ENCODE results near the gene OR2A25. TPM values are rescaled to one million over a fixed set of nuclear protein-coding genes. Genes with fewer than 3 reads are reported as not detected.

The OR2A25 gene
- total RNA-seq, 2 experiments from 2014 or later, result not detected

DNA sequence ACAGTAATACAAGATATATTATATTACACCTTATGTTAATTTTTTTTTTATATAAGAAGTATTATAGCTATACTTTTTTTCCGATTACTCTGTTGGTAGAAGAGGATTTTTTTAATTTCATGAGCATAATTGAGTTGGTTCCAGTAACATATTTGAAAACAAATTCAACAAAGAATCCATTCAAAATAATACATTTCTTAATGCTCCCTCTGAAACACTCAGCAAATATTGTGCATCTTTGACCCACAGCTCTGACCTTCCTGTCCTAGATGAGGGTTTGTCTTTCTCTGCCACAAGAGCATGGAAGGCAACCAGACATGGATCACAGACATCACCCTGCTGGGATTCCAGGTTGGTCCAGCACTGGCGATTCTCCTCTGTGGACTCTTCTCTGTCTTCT, 39.7 kb downstream of the OR2A25 start, which contains the start of gene OR2A2:
Gene OR2A2 (plus strand): TSS at position 301 of the 400 bp plus-strand sequence. CDS start 0 bp downstream, at position 301.
- Histone ChIP-seq H3K36me3 (ENCODE audit: insufficient read depth, low read length) (no peaks in the 10 kb centered on the region), H3K4me1 (ENCODE audit: insufficient read depth, low read length, poor library complexity, severe bottlenecking) (no peaks in the 10 kb centered on the region), H2AFZ (ENCODE audit: low read length) (no peak within 1 kb of the TSS), H3K79me2 (ENCODE audit: insufficient read depth, low read depth, low read length) (no peaks in the 10 kb centered on the region), H3K27ac (ENCODE audit: low read depth, low read length, poor library complexity, severe bottlenecking) (no peak within 1 kb of the TSS), H3K4me3 (ENCODE audit: low read depth, low read length, poor library complexity, severe bottlenecking) (no peak within 1 kb of the TSS), H3K4me2 (ENCODE audit: low read length) (no peak within 1 kb of the TSS), H3K9me3 (ENCODE audit: low read length) (no peaks in the 10 kb centered on the region), H3K9me2 (ENCODE audit: insufficient read depth, low read length) (no peaks in the 10 kb centered on the region), H4K20me1 (ENCODE audit: insufficient read depth, low read length) (no peaks in the 10 kb centered on the region)
- DNase-seq (ENCODE audit: low spot score), result no peak
- TF ChIP-seq, protein P1, sequence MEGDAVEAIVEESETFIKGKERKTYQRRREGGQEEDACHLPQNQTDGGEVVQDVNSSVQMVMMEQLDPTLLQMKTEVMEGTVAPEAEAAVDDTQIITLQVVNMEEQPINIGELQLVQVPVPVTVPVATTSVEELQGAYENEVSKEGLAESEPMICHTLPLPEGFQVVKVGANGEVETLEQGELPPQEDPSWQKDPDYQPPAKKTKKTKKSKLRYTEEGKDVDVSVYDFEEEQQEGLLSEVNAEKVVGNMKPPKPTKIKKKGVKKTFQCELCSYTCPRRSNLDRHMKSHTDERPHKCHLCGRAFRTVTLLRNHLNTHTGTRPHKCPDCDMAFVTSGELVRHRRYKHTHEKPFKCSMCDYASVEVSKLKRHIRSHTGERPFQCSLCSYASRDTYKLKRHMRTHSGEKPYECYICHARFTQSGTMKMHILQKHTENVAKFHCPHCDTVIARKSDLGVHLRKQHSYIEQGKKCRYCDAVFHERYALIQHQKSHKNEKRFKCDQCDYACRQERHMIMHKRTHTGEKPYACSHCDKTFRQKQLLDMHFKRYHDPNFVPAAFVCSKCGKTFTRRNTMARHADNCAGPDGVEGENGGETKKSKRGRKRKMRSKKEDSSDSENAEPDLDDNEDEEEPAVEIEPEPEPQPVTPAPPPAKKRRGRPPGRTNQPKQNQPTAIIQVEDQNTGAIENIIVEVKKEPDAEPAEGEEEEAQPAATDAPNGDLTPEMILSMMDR (conservative IDR thresholded peaks at IDR 0.05; ENCODE audit: low read length), result no peak
- no peak for TF ChIP-seq EZH2phosphoT487 (IDR thresholded peaks at IDR 0.05; ENCODE audit: borderline replicate concordance, low read depth, low read length)
- no TSS peak for BruUV-seq (replicated peaks)
- ChIA-PET POLR2A (no interaction called here), CTCF (ENCODE audit: unreplicated experiment) (no interaction called here)
- intact Hi-C loops (cut with micrococcal nuclease; ENCODE audit: unreplicated experiment), result no loop called here

DNA sequence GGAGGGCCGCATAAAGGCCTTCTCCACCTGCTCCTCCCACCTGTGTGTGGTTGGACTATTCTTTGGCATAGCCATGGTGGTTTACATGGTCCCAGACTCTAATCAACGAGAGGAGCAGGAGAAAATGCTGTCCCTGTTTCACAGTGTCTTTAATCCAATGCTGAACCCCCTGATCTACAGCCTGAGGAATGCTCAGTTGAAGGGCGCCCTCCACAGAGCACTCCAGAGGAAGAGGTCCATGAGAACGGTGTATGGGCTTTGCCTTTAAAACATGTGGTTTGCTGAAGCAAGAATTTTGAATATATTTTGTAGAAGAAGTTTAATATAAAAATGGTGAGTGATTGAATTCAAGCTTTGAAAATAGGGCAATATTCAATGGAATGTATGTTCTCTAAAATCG, 40.7 kb downstream of the OR2A25 start:
- POLR2A ChIA-PET, result interaction anchor here (0.6 kb wide), 1 partner anchor 196 kb away, joined by 3 read pairs; no protein-coding TSS in a partner anchor
- BruUV-seq (replicated peaks), result no TSS peak
- H3K36me3 ChIP-seq (ENCODE audit: insufficient read depth, low read length), result no peaks in the 10 kb centered on the region

DNA sequence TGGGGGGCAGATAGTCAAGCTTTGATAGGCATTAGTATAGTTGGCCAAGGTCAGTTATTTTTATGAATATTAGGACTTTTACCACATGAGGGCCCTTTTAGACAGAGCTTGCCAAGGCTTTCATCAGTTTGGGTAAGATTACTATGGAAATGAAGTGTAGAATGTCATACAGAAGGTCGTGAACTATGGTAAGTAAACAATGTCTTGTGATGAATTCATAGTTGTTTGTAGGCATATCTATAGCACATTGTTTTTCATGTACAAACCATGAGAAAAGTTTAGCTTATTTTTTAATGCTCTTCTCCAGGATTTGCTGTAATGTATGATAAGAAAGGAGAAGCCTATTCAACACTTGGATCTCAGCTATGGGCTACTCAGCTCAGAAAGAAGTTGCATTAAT, 44.0 kb downstream of the OR2A25 start:
- Histone ChIP-seq H3K9me2 (ENCODE audit: insufficient read depth, low read length) (no peaks in the 10 kb centered on the region), H3K36me3 (ENCODE audit: insufficient read depth, low read length) (no peaks in the 10 kb centered on the region), H3K27ac (ENCODE audit: low read depth, low read length, poor library complexity, severe bottlenecking) (no peak overlapping the region), H2AFZ (ENCODE audit: low read length) (no peak overlapping the region), H3K79me2 (ENCODE audit: insufficient read depth, low read depth, low read length) (no peaks in the 10 kb centered on the region), H4K20me1 (ENCODE audit: insufficient read depth, low read length) (no peaks in the 10 kb centered on the region), H3K4me2 (ENCODE audit: low read length) (no peak overlapping the region), H3K9me3 (ENCODE audit: low read length) (no peaks in the 10 kb centered on the region), H3K4me3 (ENCODE audit: low read depth, low read length, poor library complexity, severe bottlenecking) (no peak overlapping the region), H3K4me1 (ENCODE audit: insufficient read depth, low read length, poor library complexity, severe bottlenecking) (no peaks in the 10 kb centered on the region)
- TF ChIP-seq EZH2phosphoT487 (IDR thresholded peaks at IDR 0.05; ENCODE audit: borderline replicate concordance, low read depth, low read length), result no peak
- TF ChIP-seq, protein P1 (conservative IDR thresholded peaks at IDR 0.05; ENCODE audit: low read length), result no peak
- intact Hi-C loops (cut with micrococcal nuclease; ENCODE audit: unreplicated experiment), result no loop called here
- CTCF ChIA-PET (ENCODE audit: unreplicated experiment), result no interaction called here
- POLR2A ChIA-PET, result no interaction called here
- no TSS peak for BruUV-seq (replicated peaks)
- DNase-seq (ENCODE audit: low spot score), result no peak

More for the DNA sequence above, 40.7 kb downstream of the OR2A25 start:
- Histone ChIP-seq H3K4me2 (ENCODE audit: low read length) (no peak overlapping the region), H3K9me3 (ENCODE audit: low read length) (no peaks in the 10 kb centered on the region), H3K27ac (ENCODE audit: low read depth, low read length, poor library complexity, severe bottlenecking) (no peak overlapping the region), H3K4me1 (ENCODE audit: insufficient read depth, low read length, poor library complexity, severe bottlenecking) (no peaks in the 10 kb centered on the region), H4K20me1 (ENCODE audit: insufficient read depth, low read length) (no peaks in the 10 kb centered on the region), H2AFZ (ENCODE audit: low read length) (no peak overlapping the region), H3K4me3 (ENCODE audit: low read depth, low read length, poor library complexity, severe bottlenecking) (no peak overlapping the region), H3K9me2 (ENCODE audit: insufficient read depth, low read length) (no peaks in the 10 kb centered on the region), H3K79me2 (ENCODE audit: insufficient read depth, low read depth, low read length) (no peaks in the 10 kb centered on the region)
- CTCF ChIA-PET (ENCODE audit: unreplicated experiment), result no interaction called here
- TF ChIP-seq, protein P1 (conservative IDR thresholded peaks at IDR 0.05; ENCODE audit: low read length), result no peak
- TF ChIP-seq EZH2phosphoT487 (IDR thresholded peaks at IDR 0.05; ENCODE audit: borderline replicate concordance, low read depth, low read length), result no peak
- no peak for DNase-seq (ENCODE audit: low spot score)
- intact Hi-C loops (cut with micrococcal nuclease; ENCODE audit: unreplicated experiment), result no loop called here

All from OCI-LY7 (cell line).